Endothelial cell (in vitro differentiated cells): ENCODE results near the gene FXYD2. TPM values are rescaled to one million over a fixed set of nuclear protein-coding genes. Genes with fewer than 3 reads are reported as not detected.
A peak's percentile ranks its signal among the peaks of the same experiment; 100 is the strongest.
"Not testable (repeated sequence)": the region's sequence is repeated elsewhere in the genome, so short reads cannot be mapped to it uniquely, and the experiment has no call there.

Experiments used
- DNase-seq: peaks from one replicate; pipeline ENCODE4 v3.0.0; 2021; ENCODE audit warnings: low spot score
- H3K27ac Mint-ChIP-seq: one replicate; pipeline ENCODE4 v1.8.0; 2021; ENCODE audit warnings: mixed read lengths, inconsistent platforms; ENCODE audit not compliant: unreplicated experiment
- H3K27me3 Mint-ChIP-seq: one replicate; pipeline ENCODE4 v1.8.0; 2021; ENCODE audit warnings: mild to moderate bottlenecking, moderate library complexity, mixed read lengths, inconsistent platforms; ENCODE audit not compliant: unreplicated experiment
- H3K36me3 Mint-ChIP-seq: one replicate; pipeline ENCODE4 v1.8.0; 2021; ENCODE audit warnings: mild to moderate bottlenecking, low read depth, mixed read lengths, inconsistent platforms; ENCODE audit not compliant: unreplicated experiment
- H3K4me1 Mint-ChIP-seq: one replicate; pipeline ENCODE4 v1.8.0; 2021; ENCODE audit warnings: mild to moderate bottlenecking, mixed read lengths, inconsistent platforms; ENCODE audit not compliant: unreplicated experiment
- H3K4me3 Mint-ChIP-seq: one replicate; pipeline ENCODE4 v1.8.0; 2021; ENCODE audit warnings: mild to moderate bottlenecking, mixed read lengths, inconsistent platforms; ENCODE audit not compliant: unreplicated experiment
- H3K9me3 Mint-ChIP-seq: one replicate; pipeline ENCODE4 v1.8.0; 2021; ENCODE audit warnings: mixed read lengths, inconsistent platforms; ENCODE audit not compliant: unreplicated experiment
- total RNA-seq: library from RNA; stranded (reverse); fragmentation: NEBNext Ultra II Directional; extraction: Animal tissue kit (Norgen Biotek cat#: 25700); gene quantifications from one replicate; pipeline ENCODE4 v1.2.1, GENCODE V29; 2021; ENCODE audit not compliant: unreplicated experiment
- TF ChIP-seq, protein P1 (sequence below): fragments of 200-600 bp; sonication (generic); IDR thresholded peaks from one replicate; pipeline ENCODE4 v1.5.0; 2021; ENCODE audit warnings: antibody characterized with exemption; ENCODE audit not compliant: unreplicated experiment

FXYD2 gene
- total RNA-seq, 1 donor from 2014 or later, result not detected

DNA sequence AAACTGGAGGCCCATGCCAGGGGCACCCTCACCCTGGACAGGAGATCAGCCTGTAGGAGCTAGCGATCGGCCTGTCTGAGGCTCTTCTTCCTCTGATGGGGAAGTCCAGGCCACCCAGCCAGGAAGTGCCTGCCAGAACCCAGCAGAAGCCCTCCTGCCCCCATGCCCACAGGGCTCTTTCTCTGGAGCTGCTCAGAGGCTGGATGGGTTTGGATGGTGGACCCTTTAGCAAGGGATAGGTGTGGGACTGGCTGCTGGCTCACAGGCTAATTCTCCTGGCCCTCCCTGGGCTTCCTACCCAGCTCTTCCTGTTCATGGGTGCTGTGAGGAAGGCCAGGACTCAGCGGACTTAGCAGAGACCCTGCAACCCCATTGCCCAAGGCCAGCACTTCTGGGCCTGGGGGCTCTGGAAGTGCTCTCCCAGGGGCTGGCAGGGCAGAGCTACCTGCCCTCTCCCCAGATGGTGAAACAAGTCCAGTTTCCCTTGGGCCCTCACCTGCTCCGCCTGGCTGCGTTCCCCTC, 7.6 kb downstream of the FXYD2 start:
- TF ChIP-seq, protein P1, sequence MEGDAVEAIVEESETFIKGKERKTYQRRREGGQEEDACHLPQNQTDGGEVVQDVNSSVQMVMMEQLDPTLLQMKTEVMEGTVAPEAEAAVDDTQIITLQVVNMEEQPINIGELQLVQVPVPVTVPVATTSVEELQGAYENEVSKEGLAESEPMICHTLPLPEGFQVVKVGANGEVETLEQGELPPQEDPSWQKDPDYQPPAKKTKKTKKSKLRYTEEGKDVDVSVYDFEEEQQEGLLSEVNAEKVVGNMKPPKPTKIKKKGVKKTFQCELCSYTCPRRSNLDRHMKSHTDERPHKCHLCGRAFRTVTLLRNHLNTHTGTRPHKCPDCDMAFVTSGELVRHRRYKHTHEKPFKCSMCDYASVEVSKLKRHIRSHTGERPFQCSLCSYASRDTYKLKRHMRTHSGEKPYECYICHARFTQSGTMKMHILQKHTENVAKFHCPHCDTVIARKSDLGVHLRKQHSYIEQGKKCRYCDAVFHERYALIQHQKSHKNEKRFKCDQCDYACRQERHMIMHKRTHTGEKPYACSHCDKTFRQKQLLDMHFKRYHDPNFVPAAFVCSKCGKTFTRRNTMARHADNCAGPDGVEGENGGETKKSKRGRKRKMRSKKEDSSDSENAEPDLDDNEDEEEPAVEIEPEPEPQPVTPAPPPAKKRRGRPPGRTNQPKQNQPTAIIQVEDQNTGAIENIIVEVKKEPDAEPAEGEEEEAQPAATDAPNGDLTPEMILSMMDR, result no peak
- no peak overlapping the region for H3K4me3 Mint-ChIP-seq
- H3K27me3 Mint-ChIP-seq, result peaks cover 2% of the 10 kb centered on the region
- H3K36me3 Mint-ChIP-seq, result no peaks in the 10 kb centered on the region
- no peak overlapping the region for H3K27ac Mint-ChIP-seq
- no peak for DNase-seq
- H3K9me3 Mint-ChIP-seq, result no peaks in the 10 kb centered on the region
- H3K4me1 Mint-ChIP-seq, result peaks cover 8% of the 10 kb centered on the region

DNA sequence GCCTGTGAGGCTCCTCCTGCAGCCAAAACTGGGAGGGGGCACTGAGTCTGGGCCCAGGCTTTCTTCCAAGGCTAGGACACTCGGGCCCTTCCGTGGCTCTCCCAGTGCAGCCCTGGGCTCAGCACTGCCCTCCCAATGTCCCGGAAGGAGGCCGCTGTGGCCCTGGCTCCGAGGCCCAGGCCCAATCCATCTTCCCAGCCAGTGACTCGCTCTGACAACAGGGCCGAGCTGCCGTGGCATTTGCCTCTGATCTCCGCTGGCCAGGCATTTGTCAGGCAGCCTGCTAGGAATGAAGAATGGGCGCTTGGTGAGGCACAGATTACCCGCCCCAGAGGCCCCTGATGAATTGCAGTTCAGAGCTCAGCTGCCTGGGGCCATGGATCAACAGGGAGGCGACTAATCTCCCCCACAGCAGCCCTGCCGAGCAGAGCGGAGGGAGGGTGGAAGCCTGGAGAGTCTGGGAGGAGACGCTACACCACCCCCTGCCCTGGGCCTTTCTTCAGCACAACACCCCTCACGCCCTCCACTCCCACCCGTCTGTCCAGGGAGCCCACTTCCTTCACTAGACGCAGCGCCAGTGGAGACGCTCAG, 8.3 kb downstream of the FXYD2 start:
- no peak overlapping the region for H3K27ac Mint-ChIP-seq
- no peak overlapping the region for H3K4me3 Mint-ChIP-seq
- H3K27me3 Mint-ChIP-seq, result peaks cover 2% of the 10 kb centered on the region
- H3K9me3 Mint-ChIP-seq, result no peaks in the 10 kb centered on the region
- TF ChIP-seq, protein P1, result no peak
- DNase-seq, result no peak
- H3K36me3 Mint-ChIP-seq, result no peaks in the 10 kb centered on the region
- peaks cover 8% of the 10 kb centered on the region for H3K4me1 Mint-ChIP-seq

DNA sequence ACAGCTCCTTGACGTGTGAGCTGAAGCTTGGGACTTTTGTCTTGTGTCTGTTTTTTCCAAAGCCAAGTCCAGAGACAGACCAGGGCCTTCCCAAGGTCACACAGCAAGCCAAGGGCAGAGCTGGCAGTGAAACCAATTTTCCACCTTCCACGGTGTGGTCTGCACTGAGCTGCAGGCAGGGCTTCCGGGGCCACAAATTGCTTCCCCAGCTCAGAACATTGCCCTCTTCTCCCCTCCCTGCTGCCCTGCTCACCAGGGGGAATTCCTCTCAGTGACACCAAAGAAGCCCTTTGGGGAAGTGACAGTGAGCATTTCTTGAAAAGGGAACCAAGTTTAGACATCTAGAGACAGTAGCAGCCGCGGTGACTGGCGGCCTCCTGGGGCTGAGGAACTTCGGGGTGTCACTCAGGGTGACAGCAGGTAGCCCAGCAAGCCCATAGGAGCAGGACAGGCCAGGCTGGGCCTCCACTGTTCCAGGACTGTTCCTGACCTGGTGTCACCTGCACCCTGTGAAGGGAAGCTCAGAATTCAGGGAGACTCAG, 9.2 kb downstream of the FXYD2 start:
- peaks cover 8% of the 10 kb centered on the region for H3K4me1 Mint-ChIP-seq
- H3K4me3 Mint-ChIP-seq, result no peak overlapping the region
- no peak for DNase-seq
- peaks cover 2% of the 10 kb centered on the region for H3K27me3 Mint-ChIP-seq
- no peaks in the 10 kb centered on the region for H3K9me3 Mint-ChIP-seq
- H3K36me3 Mint-ChIP-seq, result no peaks in the 10 kb centered on the region
- TF ChIP-seq, protein P1, result no peak
- H3K27ac Mint-ChIP-seq, result no peak overlapping the region

DNA sequence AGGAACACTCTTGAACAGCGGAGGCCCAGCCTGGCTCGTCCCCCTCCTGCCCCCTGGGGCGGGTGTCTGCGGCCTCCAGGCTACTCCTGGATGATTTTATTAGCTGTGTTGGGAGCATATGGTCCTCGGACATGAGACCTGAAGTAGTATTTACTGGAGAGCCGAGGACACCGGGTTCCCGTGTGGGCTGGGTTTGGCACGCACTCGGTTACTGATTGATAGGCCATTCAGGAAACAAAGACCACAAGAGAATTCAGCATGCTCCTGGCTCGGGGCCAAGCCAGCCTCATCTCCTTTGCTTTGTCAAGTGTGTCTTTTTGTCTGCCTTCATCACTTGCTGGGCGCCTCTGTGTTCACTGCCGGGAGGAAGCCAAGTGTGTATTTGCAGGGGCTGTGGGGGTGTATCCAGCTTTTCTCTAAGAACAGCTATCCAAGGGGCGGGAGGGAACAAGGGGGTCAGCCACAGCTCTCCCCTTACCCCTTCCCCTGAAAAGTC, 9.7 kb downstream of the FXYD2 start:
- H3K36me3 Mint-ChIP-seq, result peaks cover 1% of the 10 kb centered on the region
- TF ChIP-seq, protein P1, result no peak
- no peaks in the 10 kb centered on the region for H3K9me3 Mint-ChIP-seq
- H3K4me3 Mint-ChIP-seq, result no peak overlapping the region
- H3K27me3 Mint-ChIP-seq, result peaks cover 3% of the 10 kb centered on the region
- DNase-seq, result no peak
- H3K27ac Mint-ChIP-seq, result no peak overlapping the region
- peaks cover 9% of the 10 kb centered on the region for H3K4me1 Mint-ChIP-seq

DNA sequence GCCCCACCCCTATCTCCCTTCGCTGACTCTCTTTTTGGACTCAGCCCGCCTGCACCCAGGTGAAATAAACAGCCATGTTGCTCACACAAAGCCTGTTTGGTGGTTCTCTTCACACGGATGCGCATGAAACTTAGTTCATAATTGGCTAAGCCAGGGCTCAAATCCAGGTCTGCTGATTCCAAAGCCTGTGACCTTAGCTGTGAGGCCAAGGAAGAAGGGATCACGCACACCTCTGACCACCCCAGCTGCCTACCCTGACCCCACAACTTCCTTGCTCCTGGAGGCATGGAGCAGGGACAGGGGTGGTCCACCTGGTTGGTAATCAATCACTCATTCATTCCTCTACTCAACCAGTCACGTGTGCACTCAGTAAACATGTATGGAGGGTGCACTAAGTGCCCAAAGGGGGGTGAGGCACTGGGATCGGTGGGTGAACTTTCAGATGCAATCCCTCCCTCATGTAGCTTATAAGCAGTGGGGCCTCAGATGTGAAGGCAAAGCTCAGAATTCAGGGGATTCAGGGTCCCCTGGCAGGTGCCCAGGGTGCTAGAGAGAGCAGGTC, 10.3 kb downstream of the FXYD2 start:
- no peaks in the 10 kb centered on the region for H3K9me3 Mint-ChIP-seq
- peaks cover 4% of the 10 kb centered on the region for H3K36me3 Mint-ChIP-seq
- TF ChIP-seq, protein P1, result no peak
- peaks cover 11% of the 10 kb centered on the region for H3K4me1 Mint-ChIP-seq
- no peak for DNase-seq
- peaks cover 5% of the 10 kb centered on the region for H3K27me3 Mint-ChIP-seq
- H3K4me3 Mint-ChIP-seq, result no peak overlapping the region
- H3K27ac Mint-ChIP-seq, result no peak overlapping the region

DNA sequence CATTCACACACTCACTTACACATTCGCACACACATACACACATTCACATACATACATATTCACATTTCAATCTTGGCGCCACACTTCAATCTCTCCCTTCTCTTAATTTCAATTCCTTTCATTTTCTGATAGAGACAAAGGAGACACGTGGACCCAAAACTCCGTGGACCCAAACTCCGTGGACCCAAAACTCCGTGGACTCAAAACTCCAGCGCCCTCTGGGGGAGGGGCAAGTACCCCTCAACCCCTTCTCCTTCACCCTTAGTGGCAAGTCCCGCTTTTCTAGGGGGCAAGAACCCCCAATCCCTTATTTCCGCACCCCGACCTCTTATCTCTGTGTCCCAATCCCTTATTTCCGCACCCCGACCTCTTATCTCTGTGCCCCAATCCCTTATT, 14.5 kb downstream of the FXYD2 start:
- H3K36me3 Mint-ChIP-seq, H3K9me3 Mint-ChIP-seq, H3K27me3 Mint-ChIP-seq, H3K4me3 Mint-ChIP-seq, DNase-seq, H3K4me1 Mint-ChIP-seq: not testable (repeated sequence)
- H3K27ac Mint-ChIP-seq, result peak overlapping the region; percentile 3
